Body of pancreas (tissue), 4 donors: Measurements from ENCODE around the gene SPRED1.

Source experiments
- POLR2A ChIP-seq, 3 donors: fragments of 450-650 bp; IDR thresholded peaks; one replicate each; pipeline ENCODE4 v1.6.1; 2016; ENCODE audit warnings: antibody characterized with exemption in 3 of 3, mild to moderate bottlenecking in 2 of 3
- TF ChIP-seq, protein P1 (sequence below), 7 experiments: fragments of 450-650 bp in 4 of 7; fragments of 200-600 bp in 3 of 7; sonication (generic) in 3 of 7; IDR thresholded peaks; one replicate each; pipeline ENCODE4 v1.5.1; 2016 to 2019; ENCODE audit warnings: antibody characterized with exemption in 7 of 7

DNA sequence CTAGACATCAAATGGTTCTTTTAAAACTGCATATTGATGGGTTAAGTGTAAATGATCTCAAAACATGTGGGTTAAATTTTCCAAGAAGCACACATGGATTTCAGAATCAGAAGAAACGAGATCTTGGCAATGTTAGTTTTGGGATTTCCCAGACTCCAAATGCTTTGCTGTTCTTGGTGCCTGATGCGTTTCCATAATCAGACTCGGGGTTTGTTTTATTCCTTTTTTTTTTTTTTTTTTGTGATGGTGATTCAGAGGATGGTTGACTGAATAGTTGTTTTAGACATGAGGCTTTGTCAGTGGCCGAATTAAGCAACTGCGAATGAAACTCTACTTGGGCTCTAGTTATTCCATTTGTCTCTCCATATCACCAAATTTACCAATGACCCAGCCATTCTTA, 149.1 kb downstream of the SPRED1 start:
- TF ChIP-seq, protein P1, sequence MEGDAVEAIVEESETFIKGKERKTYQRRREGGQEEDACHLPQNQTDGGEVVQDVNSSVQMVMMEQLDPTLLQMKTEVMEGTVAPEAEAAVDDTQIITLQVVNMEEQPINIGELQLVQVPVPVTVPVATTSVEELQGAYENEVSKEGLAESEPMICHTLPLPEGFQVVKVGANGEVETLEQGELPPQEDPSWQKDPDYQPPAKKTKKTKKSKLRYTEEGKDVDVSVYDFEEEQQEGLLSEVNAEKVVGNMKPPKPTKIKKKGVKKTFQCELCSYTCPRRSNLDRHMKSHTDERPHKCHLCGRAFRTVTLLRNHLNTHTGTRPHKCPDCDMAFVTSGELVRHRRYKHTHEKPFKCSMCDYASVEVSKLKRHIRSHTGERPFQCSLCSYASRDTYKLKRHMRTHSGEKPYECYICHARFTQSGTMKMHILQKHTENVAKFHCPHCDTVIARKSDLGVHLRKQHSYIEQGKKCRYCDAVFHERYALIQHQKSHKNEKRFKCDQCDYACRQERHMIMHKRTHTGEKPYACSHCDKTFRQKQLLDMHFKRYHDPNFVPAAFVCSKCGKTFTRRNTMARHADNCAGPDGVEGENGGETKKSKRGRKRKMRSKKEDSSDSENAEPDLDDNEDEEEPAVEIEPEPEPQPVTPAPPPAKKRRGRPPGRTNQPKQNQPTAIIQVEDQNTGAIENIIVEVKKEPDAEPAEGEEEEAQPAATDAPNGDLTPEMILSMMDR (IDR thresholded peaks at IDR 0.05), result no peak
- TF ChIP-seq POLR2A (IDR thresholded peaks at IDR 0.05), result no peak
